Measurements from ENCODE around the gene GMPPB.

GMPPB gene

GRCh38 chr3:49703956-49704355 lies 19.8 kb downstream of the GMPPB start:
- Histone ChIP-seq H2AFZ (no peak overlapping the region), H3K27ac (no peak overlapping the region), H3K36me3 (ENCODE audit: control insufficient read depth, insufficient read depth, low read length) (no peaks in the 10 kb centered on the region), H3K79me2 (peaks cover 4% of the 10 kb centered on the region), H3K9ac (no peak overlapping the region), H3K4me1 (peaks cover 3% of the 10 kb centered on the region), H3K4me2 (ENCODE audit: low read length) (no peak overlapping the region), H3K27me3 (ENCODE audit: control insufficient read depth, insufficient read depth, low read length) (no peaks in the 10 kb centered on the region), H3K4me3 (ENCODE audit: low read depth, low read length) (no peak overlapping the region), H3K9me3 (ENCODE audit: control insufficient read depth, low read length) (no peaks in the 10 kb centered on the region)
- no peak for TF ChIP-seq CTCF (IDR thresholded peaks at IDR 0.05)

GRCh38 chr3:49703443-49703927 lies 20.3 kb downstream of the GMPPB start:
- no peak overlapping the region for H3K9ac ChIP-seq
- H2AFZ ChIP-seq: no peak overlapping the region
- H3K9me3 ChIP-seq (ENCODE audit: control insufficient read depth, low read length): no peaks in the 10 kb centered on the region
- no peak overlapping the region for H3K4me2 ChIP-seq (ENCODE audit: low read length)
- no peak overlapping the region for H3K27ac ChIP-seq
- peaks cover 4% of the 10 kb centered on the region for H3K79me2 ChIP-seq
- peak; percentile 84 for TF ChIP-seq CTCF (IDR thresholded peaks at IDR 0.05)
- no peaks in the 10 kb centered on the region for H3K36me3 ChIP-seq (ENCODE audit: control insufficient read depth, insufficient read depth, low read length)
- no peaks in the 10 kb centered on the region for H3K27me3 ChIP-seq (ENCODE audit: control insufficient read depth, insufficient read depth, low read length)
- peaks cover 3% of the 10 kb centered on the region for H3K4me1 ChIP-seq
- H3K4me3 ChIP-seq (ENCODE audit: low read depth, low read length): no peak overlapping the region

- Histone ChIP-seq H3K27ac (no peak overlapping the region), H3K4me2 (ENCODE audit: low read length) (no peak overlapping the region), H3K79me2 (peaks cover 4% of the 10 kb centered on the region), H3K9me3 (ENCODE audit: control insufficient read depth, low read length) (no peaks in the 10 kb centered on the region), H2AFZ (no peak overlapping the region), H3K4me1 (peaks cover 3% of the 10 kb centered on the region), H3K36me3 (ENCODE audit: control insufficient read depth, insufficient read depth, low read length) (no peaks in the 10 kb centered on the region), H3K27me3 (ENCODE audit: control insufficient read depth, insufficient read depth, low read length) (no peaks in the 10 kb centered on the region), H3K4me3 (ENCODE audit: low read depth, low read length) (no peak overlapping the region), H3K9ac (no peak overlapping the region)
- no peak for TF ChIP-seq CTCF (IDR thresholded peaks at IDR 0.05)
These were observed 21.1 kb downstream of the GMPPB start for GRCh38 chr3:49702672-49703071.

- Histone ChIP-seq H3K27me3 (ENCODE audit: control insufficient read depth, insufficient read depth, low read length) (no peaks in the 10 kb centered on the region), H3K9me3 (ENCODE audit: control insufficient read depth, low read length) (no peaks in the 10 kb centered on the region), H3K4me2 (ENCODE audit: low read length) (no peak overlapping the region), H3K27ac (no peak overlapping the region), H3K4me1 (peaks cover 3% of the 10 kb centered on the region), H2AFZ (no peak overlapping the region), H3K79me2 (peaks cover 4% of the 10 kb centered on the region), H3K36me3 (ENCODE audit: control insufficient read depth, insufficient read depth, low read length) (no peaks in the 10 kb centered on the region), H3K4me3 (ENCODE audit: low read depth, low read length) (no peak overlapping the region), H3K9ac (no peak overlapping the region)
- TF ChIP-seq CTCF (IDR thresholded peaks at IDR 0.05): no peak
These were observed 22.2 kb downstream of the GMPPB start for GRCh38 chr3:49701388-49702077.
